ENCODE data around the gene ALK.
"Not testable (repeated sequence)": the region's sequence is repeated elsewhere in the genome, so short reads cannot be mapped to it uniquely, and the experiment has no call there.

Gene ALK

GRCh38 chr2:29750463-29750862 lies 170.9 kb downstream of the ALK start:
- not testable (repeated sequence) for DNase-seq

- DNase-seq = peak; percentile 99
These were observed 171.5 kb downstream of the ALK start for GRCh38 chr2:29749843-29750242.

GRCh38 chr2:29749041-29749440 lies 172.3 kb downstream of the ALK start:
- peak; percentile 69 for DNase-seq

GRCh38 chr2:29747786-29748470 lies 173.5 kb downstream of the ALK start:
- DNase-seq = peak; percentile 98

GRCh38 chr2:29744976-29745375 lies 176.4 kb downstream of the ALK start:
- no peak for DNase-seq

GRCh38 chr2:29743516-29743915 lies 177.9 kb downstream of the ALK start:
- DNase-seq = no peak

- peak; percentile 93 for DNase-seq
These were observed 178.7 kb downstream of the ALK start for GRCh38 chr2:29742656-29743055.

- DNase-seq = no peak
These were observed 180.3 kb downstream of the ALK start for GRCh38 chr2:29741132-29741531.

- no peak for DNase-seq
These were observed 187.4 kb downstream of the ALK start for GRCh38 chr2:29733965-29734364.

- DNase-seq = no peak
These were observed 188.2 kb downstream of the ALK start for GRCh38 chr2:29733213-29733612.

- no peak for DNase-seq
These were observed 189.4 kb downstream of the ALK start for GRCh38 chr2:29731948-29732347.

GRCh38 chr2:29729932-29730331 lies 191.5 kb downstream of the ALK start:
- DNase-seq = no peak

- no peak for DNase-seq
These were observed 192.0 kb downstream of the ALK start for GRCh38 chr2:29729401-29729800.

GRCh38 chr2:29726976-29727375 lies 194.4 kb downstream of the ALK start:
- no peak for DNase-seq

GRCh38 chr2:29725610-29726009 lies 195.8 kb downstream of the ALK start:
- DNase-seq = no peak

GRCh38 chr2:29724282-29724681 lies 197.1 kb downstream of the ALK start:
- DNase-seq = no peak

- no peak for DNase-seq
These were observed 198.0 kb downstream of the ALK start for GRCh38 chr2:29723255-29724001.

- no peak for DNase-seq
These were observed 201.7 kb downstream of the ALK start for GRCh38 chr2:29719639-29720038.

GRCh38 chr2:29718076-29718686 lies 203.2 kb downstream of the ALK start:
- no peak for DNase-seq

GRCh38 chr2:29715655-29716054 lies 205.7 kb downstream of the ALK start:
- DNase-seq = no peak

- no peak for DNase-seq
These were observed 207.1 kb downstream of the ALK start for GRCh38 chr2:29714333-29714732.

GRCh38 chr2:29706171-29706720 lies 215.1 kb downstream of the ALK start:
- no peak for DNase-seq

GRCh38 chr2:29705616-29706015 lies 215.8 kb downstream of the ALK start:
- peak; percentile 85 for DNase-seq

GRCh38 chr2:29703336-29703735 lies 218.1 kb downstream of the ALK start:
- no peak for DNase-seq

Measured in DMS79 treated with DMSO at 0.1 percent for 48 hours (cell line).